MG63 (cell line): Measurements from ENCODE around the gene RHOH. TPM values are rescaled to one million over a fixed set of nuclear protein-coding genes. Genes with fewer than 3 reads are reported as not detected.
"Not testable (repeated sequence)": the region's sequence is repeated elsewhere in the genome, so short reads cannot be mapped to it uniquely, and the experiment has no call there.

Experiments
- DNase-seq: peaks from one replicate; pipeline ENCODE4 v3.0.0-alpha.2; 2020
- H3K27me3 ChIP-seq: fragments of 250-450 bp; sonication (Bioruptor Pico); 2 replicates; pipeline ENCODE4 v1.5.1; 2020; ENCODE audit warnings: mild to moderate bottlenecking, moderate library complexity
- H3K36me3 ChIP-seq: fragments of 250-450 bp; sonication (Bioruptor Pico); 2 replicates; pipeline ENCODE4 v1.5.1; 2020; ENCODE audit warnings: mild to moderate bottlenecking, moderate library complexity
- H3K4me3 ChIP-seq: fragments of 250-450 bp; sonication (Bioruptor Pico); 2 replicates; pipeline ENCODE4 v1.5.1; 2020; ENCODE audit warnings: mild to moderate bottlenecking, moderate library complexity
- H3K9me3 ChIP-seq: fragments of 250-450 bp; sonication (Bioruptor Pico); 2 replicates; pipeline ENCODE4 v1.5.1; 2020; ENCODE audit warnings: mild to moderate bottlenecking, moderate library complexity
- total RNA-seq: library from RNA; depleted of rRNA; stranded (reverse); fragments of >200 nt; shearing (Covaris generic); gene quantifications from 2 replicates; pipeline ENCODE4 v1.2.3, GENCODE V29; 2014; ENCODE audit warnings: low replicate concordance; rRNA removed

The RHOH gene, protein sequence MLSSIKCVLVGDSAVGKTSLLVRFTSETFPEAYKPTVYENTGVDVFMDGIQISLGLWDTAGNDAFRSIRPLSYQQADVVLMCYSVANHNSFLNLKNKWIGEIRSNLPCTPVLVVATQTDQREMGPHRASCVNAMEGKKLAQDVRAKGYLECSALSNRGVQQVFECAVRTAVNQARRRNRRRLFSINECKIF
- not detected in 2 replicates for total RNA-seq

GRCh38 chr4:40196724-40197281 lies at the start of gene RHOH:
Gene RHOH (plus strand): TSS chr4:40197031. CDS start chr4:40243387, 46,356 bp downstream.
- no peak for DNase-seq

GRCh38 chr4:40147490-40147889 lies 49.3 kb upstream of the RHOH start:
- not testable (repeated sequence) for H3K4me3 ChIP-seq, H3K27me3 ChIP-seq, H3K36me3 ChIP-seq, DNase-seq, H3K9me3 ChIP-seq

More at GRCh38 chr4:40196724-40197281, at the start of gene RHOH:
- H3K36me3 ChIP-seq = no peaks in the 10 kb centered on the region
- no peaks in the 10 kb centered on the region for H3K27me3 ChIP-seq
- no peak within 1 kb of the TSS for H3K4me3 ChIP-seq
- H3K9me3 ChIP-seq = no peaks in the 10 kb centered on the region

- Histone ChIP-seq H3K36me3 (no peaks in the 10 kb centered on the region), H3K9me3 (no peaks in the 10 kb centered on the region), H3K27me3 (no peaks in the 10 kb centered on the region), H3K4me3 (no peak overlapping the region)
- peak; percentile 17 for DNase-seq
These were observed 46.9 kb upstream of the RHOH start for GRCh38 chr4:40149960-40150385.

GRCh38 chr4:40150932-40151331 lies 45.9 kb upstream of the RHOH start:
- Histone ChIP-seq H3K4me3 (no peak overlapping the region), H3K27me3 (no peaks in the 10 kb centered on the region), H3K9me3 (no peaks in the 10 kb centered on the region), H3K36me3 (no peaks in the 10 kb centered on the region)
- no peak for DNase-seq

DNA sequence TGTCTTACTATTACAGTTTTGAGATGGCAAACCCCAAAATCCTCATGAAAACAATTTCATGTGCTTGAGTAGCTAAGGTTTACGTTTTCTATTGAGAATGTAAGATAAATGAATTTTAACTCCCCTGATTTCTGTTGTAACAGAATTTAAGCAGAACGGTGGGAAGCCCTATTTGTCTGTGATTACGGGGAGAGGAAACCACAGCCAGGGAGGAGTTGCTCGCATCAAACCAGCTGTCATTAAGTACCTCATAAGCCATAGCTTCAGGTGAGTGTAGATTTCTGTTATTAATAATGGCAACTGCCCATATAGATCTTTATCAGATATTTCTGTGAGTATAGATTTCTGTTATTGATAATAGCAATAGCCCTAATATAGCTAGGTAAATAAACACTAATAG lies 44.2 kb upstream of the RHOH start:
- H3K27me3 ChIP-seq = no peaks in the 10 kb centered on the region
- no peaks in the 10 kb centered on the region for H3K9me3 ChIP-seq
- H3K4me3 ChIP-seq = no peak overlapping the region
- DNase-seq = no peak
- no peaks in the 10 kb centered on the region for H3K36me3 ChIP-seq

- Histone ChIP-seq H3K9me3 (no peaks in the 10 kb centered on the region), H3K36me3 (no peaks in the 10 kb centered on the region), H3K4me3 (no peak overlapping the region), H3K27me3 (no peaks in the 10 kb centered on the region)
- DNase-seq = no peak
These were observed 39.4 kb upstream of the RHOH start for GRCh38 chr4:40157436-40157835.

DNA sequence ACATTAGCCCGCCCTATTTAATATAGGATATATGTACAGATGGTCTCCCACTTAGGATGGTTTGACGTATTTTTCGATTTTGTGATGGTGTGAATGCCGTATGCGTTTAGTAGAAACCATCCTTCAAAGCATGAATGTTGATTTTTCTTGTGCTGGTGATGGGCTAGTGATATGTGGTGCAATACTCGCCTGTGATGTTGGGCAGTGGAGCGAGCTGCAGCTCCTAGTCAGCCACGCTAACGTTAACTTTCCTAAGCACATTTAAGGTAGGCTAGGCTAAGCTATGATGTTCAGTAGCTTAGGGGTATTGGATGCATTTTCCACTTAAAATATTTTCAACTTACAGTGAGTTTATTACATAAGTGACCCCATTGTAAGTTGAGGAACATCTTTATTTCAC lies 36.6 kb upstream of the RHOH start:
- H3K27me3 ChIP-seq = no peaks in the 10 kb centered on the region
- no peak for DNase-seq

DNA sequence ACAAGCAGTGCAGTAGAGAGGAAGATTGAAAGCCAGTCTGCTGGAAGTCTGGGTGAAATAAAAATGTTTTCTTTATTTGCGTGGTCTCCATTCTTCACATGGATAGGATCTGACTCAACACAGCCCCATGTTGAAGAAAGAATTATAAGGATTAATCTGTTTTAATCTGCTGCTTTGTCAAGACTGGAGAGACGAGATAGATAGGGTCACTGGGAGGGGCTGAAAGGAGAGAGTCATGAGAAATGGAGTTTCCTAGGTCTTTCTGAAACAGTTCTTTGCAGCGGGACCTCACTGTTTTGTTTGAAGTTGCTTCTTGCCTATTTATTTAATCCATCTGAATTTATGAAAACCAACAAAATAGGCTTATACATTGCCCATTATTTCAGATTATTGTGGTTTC lies 32.4 kb upstream of the RHOH start:
- Histone ChIP-seq H3K27me3 (no peaks in the 10 kb centered on the region), H3K4me3 (no peak overlapping the region), H3K36me3 (no peaks in the 10 kb centered on the region), H3K9me3 (no peaks in the 10 kb centered on the region; the same call in 1 of the 2 replicates)
- no peak for DNase-seq

More for the DNA sequence above, 36.6 kb upstream of the RHOH start:
- Histone ChIP-seq H3K36me3 (no peaks in the 10 kb centered on the region), H3K4me3 (no peak overlapping the region), H3K9me3 (no peaks in the 10 kb centered on the region)

- Histone ChIP-seq H3K36me3 (no peaks in the 10 kb centered on the region), H3K27me3 (no peaks in the 10 kb centered on the region), H3K9me3 (no peaks in the 10 kb centered on the region; the same call in 1 of the 2 replicates), H3K4me3 (no peak overlapping the region)
- DNase-seq = no peak
These were observed 30.9 kb upstream of the RHOH start for GRCh38 chr4:40165916-40166315.

- no peaks in the 10 kb centered on the region for H3K36me3 ChIP-seq
- H3K9me3 ChIP-seq = no peaks in the 10 kb centered on the region; the same call in 1 of the 2 replicates
- no peak for DNase-seq
- H3K4me3 ChIP-seq = no peak overlapping the region
- H3K27me3 ChIP-seq = no peaks in the 10 kb centered on the region
These were observed 28.8 kb upstream of the RHOH start for GRCh38 chr4:40168070-40168469.

GRCh38 chr4:40170588-40170987 lies 26.2 kb upstream of the RHOH start:
- H3K9me3 ChIP-seq = no peaks in the 10 kb centered on the region; the same call in 1 of the 2 replicates
- H3K27me3 ChIP-seq = no peaks in the 10 kb centered on the region
- H3K36me3 ChIP-seq = no peaks in the 10 kb centered on the region
- no peak overlapping the region for H3K4me3 ChIP-seq
- no peak for DNase-seq

- H3K9me3 ChIP-seq = no peaks in the 10 kb centered on the region
- DNase-seq = no peak
- H3K27me3 ChIP-seq = no peaks in the 10 kb centered on the region
- no peaks in the 10 kb centered on the region for H3K36me3 ChIP-seq
- no peak overlapping the region for H3K4me3 ChIP-seq
These were observed 23.4 kb upstream of the RHOH start for GRCh38 chr4:40173470-40173875.

GRCh38 chr4:40176602-40177001 lies 20.2 kb upstream of the RHOH start:
- H3K9me3 ChIP-seq = no peaks in the 10 kb centered on the region
- no peaks in the 10 kb centered on the region for H3K27me3 ChIP-seq
- no peaks in the 10 kb centered on the region for H3K36me3 ChIP-seq
- DNase-seq = no peak
- no peak overlapping the region for H3K4me3 ChIP-seq

GRCh38 chr4:40177591-40177990 lies 19.2 kb upstream of the RHOH start:
- H3K27me3 ChIP-seq = no peaks in the 10 kb centered on the region
- no peaks in the 10 kb centered on the region for H3K36me3 ChIP-seq
- DNase-seq = no peak
- no peak overlapping the region for H3K4me3 ChIP-seq
- no peaks in the 10 kb centered on the region for H3K9me3 ChIP-seq

GRCh38 chr4:40178672-40179071 lies 18.2 kb upstream of the RHOH start:
- Histone ChIP-seq H3K36me3 (no peaks in the 10 kb centered on the region), H3K4me3 (no peak overlapping the region)
- DNase-seq = no peak

DNA sequence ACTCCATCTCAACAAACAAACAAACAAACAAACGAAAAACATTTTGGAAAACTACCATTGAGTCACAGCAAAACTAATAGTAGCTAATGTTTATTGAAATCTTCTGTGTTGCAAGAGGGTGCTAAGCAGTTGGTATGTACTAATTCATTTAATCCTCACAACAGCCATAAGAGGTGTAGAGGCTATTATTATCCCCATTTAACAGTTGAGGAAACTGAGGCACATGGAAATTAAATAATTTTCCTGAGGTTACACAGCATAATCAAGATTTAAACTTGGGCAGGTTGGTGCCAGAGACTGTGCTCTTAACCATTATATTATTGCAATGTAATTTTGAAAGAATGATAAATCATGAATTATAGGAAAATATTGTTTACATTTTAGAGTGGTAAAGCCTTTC lies 17.5 kb upstream of the RHOH start:
- Histone ChIP-seq H3K4me3 (no peak overlapping the region), H3K27me3 (no peaks in the 10 kb centered on the region), H3K36me3 (no peaks in the 10 kb centered on the region), H3K9me3 (no peaks in the 10 kb centered on the region)
- no peak for DNase-seq

More at GRCh38 chr4:40178672-40179071, 18.2 kb upstream of the RHOH start:
- H3K27me3 ChIP-seq = no peaks in the 10 kb centered on the region
- no peaks in the 10 kb centered on the region for H3K9me3 ChIP-seq

DNA sequence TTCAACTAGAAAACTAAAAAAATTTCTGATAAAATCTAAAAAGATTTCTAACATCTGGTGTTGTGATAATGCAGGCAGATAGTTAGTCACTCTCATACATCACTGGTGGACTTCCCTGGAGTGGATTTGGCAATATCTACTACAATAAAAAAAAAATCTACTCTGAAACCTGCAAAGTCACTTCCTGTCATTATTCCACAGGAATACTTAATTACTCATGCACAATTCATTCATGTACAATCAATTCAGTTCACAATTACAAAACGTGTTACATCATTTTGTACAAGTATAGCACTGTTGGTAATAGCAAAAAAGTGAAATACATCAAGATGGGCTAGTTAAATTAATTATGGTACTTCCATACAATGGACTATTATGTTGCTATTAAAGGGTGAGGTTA lies 16.5 kb upstream of the RHOH start:
- no peak overlapping the region for H3K4me3 ChIP-seq
- no peaks in the 10 kb centered on the region for H3K9me3 ChIP-seq
- no peaks in the 10 kb centered on the region for H3K36me3 ChIP-seq
- DNase-seq = no peak
- no peaks in the 10 kb centered on the region for H3K27me3 ChIP-seq

GRCh38 chr4:40182001-40182400 lies 14.8 kb upstream of the RHOH start:
- no peaks in the 10 kb centered on the region for H3K9me3 ChIP-seq
- no peaks in the 10 kb centered on the region for H3K27me3 ChIP-seq
- H3K4me3 ChIP-seq = no peak overlapping the region
- no peak for DNase-seq
- H3K36me3 ChIP-seq = no peaks in the 10 kb centered on the region
